RWPE2 (cell line): ENCODE data around the gene UHRF2.

Source experiments
- ATAC-seq: fragments of 200-7000 bp; cut with Tn5 transposase; 3 replicates; pipeline ENCODE4 v1.9.1; 2021; ENCODE audit warnings: low read depth
- DNase-seq: peaks from one replicate; pipeline ENCODE4 v3.0.0-alpha.2; 2020; ENCODE audit warnings: low spot score
- H3K27ac ChIP-seq: fragments of 450-650 bp; 2 replicates; pipeline ENCODE4 v1.5.1; 2017; ENCODE audit warnings: mild to moderate bottlenecking; ENCODE audit not compliant: poor library complexity, severe bottlenecking
- H3K27me3 ChIP-seq: fragments of 250-450 bp; sonication (Bioruptor Pico); 2 replicates; pipeline ENCODE4 v1.5.1; 2021; ENCODE audit warnings: mild to moderate bottlenecking, moderate library complexity; ENCODE audit not compliant: insufficient read depth, poor library complexity, severe bottlenecking
- H3K36me3 ChIP-seq: fragments of 250-450 bp; sonication (Bioruptor Pico); 2 replicates; pipeline ENCODE4 v1.5.1; 2020; ENCODE audit warnings: low read depth, mild to moderate bottlenecking, moderate library complexity
- H3K4me1 ChIP-seq: fragments of 250-450 bp; sonication (Bioruptor Pico); 2 replicates; pipeline ENCODE4 v1.5.1; 2021; ENCODE audit warnings: mild to moderate bottlenecking, moderate library complexity; ENCODE audit not compliant: insufficient read depth, poor library complexity, severe bottlenecking
- H3K4me3 ChIP-seq: fragments of 250-450 bp; sonication (Bioruptor Pico); 2 replicates; pipeline ENCODE4 v1.5.1; 2021; ENCODE audit warnings: mild to moderate bottlenecking, moderate library complexity; ENCODE audit not compliant: severe bottlenecking
- H3K9me3 ChIP-seq: fragments of 250-450 bp; sonication (Bioruptor Pico); 2 replicates; pipeline ENCODE4 v1.5.1; 2021; ENCODE audit warnings: mild to moderate bottlenecking, moderate library complexity; ENCODE audit not compliant: severe bottlenecking
- CTCF ChIP-seq: fragments of 450-650 bp; IDR thresholded peaks from one replicate; pipeline ENCODE4 v1.5.1; 2017; ENCODE audit warnings: mild to moderate bottlenecking, moderate library complexity; ENCODE audit not compliant: poor library complexity, severe bottlenecking

The UHRF2 gene

DNA sequence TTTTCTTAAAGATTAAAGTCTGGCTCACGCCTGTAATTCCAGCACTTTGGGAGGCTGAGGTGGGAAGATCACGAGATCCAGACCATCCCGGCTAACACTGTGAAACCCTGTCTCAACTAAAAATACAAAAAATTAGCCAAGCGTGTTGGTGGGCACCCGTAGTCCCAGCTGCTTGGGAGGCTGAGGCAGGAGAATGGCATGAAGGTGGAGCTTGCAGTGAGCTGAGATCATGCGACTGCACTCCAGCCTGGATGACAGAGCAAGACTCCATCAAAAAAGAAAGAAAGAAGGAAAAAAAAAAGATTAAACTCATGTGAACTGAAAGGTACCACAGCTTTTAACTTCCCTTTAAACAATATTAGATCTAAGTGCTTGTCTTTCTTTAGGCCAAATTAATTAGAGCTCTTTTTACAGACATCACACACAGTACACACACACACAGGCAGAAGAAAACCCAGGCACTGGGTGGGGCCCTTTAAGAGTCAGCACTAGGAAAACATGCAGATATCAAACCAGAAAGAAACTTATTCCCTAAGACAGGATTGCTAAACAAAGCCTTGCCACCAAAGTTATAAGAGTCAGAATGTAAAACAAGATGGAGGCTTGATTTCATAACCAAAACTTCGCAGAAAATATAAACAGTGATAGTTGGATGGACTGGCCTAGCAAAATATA is 29.3 kb upstream of the UHRF2 start:
- Histone ChIP-seq H3K4me1 (no peaks in the 10 kb centered on the region), H3K27ac (no peak overlapping the region), H3K27me3 (no peaks in the 10 kb centered on the region), H3K36me3 (no peaks in the 10 kb centered on the region), H3K4me3 (no peak overlapping the region), H3K9me3 (no peaks in the 10 kb centered on the region)
- ATAC-seq (no peak), DNase-seq (no peak)
- no peak for TF ChIP-seq CTCF

DNA sequence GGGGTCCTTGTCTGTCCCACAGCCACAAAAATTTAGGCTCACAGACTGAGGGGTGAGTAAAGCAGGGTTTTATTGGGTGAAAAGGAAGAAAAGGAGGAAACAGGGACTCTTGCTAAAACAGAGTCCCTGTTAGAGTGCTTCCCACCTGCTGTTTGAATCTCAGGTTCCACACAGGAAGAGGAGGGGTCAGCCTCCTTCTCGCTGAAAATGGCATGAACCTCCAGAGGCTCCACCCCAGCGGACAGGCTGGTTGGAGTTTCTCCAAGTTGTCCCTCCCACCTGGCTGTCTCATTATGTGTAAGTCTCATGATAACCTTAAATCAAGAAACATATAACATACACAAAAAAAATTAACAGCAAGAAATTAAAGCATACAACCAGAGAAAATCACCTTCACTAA is 28.3 kb upstream of the UHRF2 start:
- no peaks in the 10 kb centered on the region for H3K4me1 ChIP-seq
- no peak for DNase-seq
- H3K27ac ChIP-seq: no peak overlapping the region
- H3K36me3 ChIP-seq: no peaks in the 10 kb centered on the region
- no peak for TF ChIP-seq CTCF
- no peak for ATAC-seq
- no peaks in the 10 kb centered on the region for H3K27me3 ChIP-seq
- no peaks in the 10 kb centered on the region for H3K9me3 ChIP-seq
- H3K4me3 ChIP-seq: no peak overlapping the region

GRCh38 chr9:6399071-6399470 is 13.9 kb upstream of the UHRF2 start:
- no peak for TF ChIP-seq CTCF
- Histone ChIP-seq H3K9me3 (no peaks in the 10 kb centered on the region), H3K4me1 (no peaks in the 10 kb centered on the region), H3K4me3 (no peak overlapping the region), H3K36me3 (no peaks in the 10 kb centered on the region), H3K27ac (no peak overlapping the region), H3K27me3 (no peaks in the 10 kb centered on the region)
- no peak for ATAC-seq
- DNase-seq: no peak

GRCh38 chr9:6405371-6405770 is 7.6 kb upstream of the UHRF2 start:
- Histone ChIP-seq H3K4me3 (no peak overlapping the region), H3K27ac (no peak overlapping the region), H3K36me3 (no peaks in the 10 kb centered on the region), H3K27me3 (no peaks in the 10 kb centered on the region), H3K9me3 (no peaks in the 10 kb centered on the region), H3K4me1 (no peaks in the 10 kb centered on the region)
- DNase-seq: no peak
- no peak for TF ChIP-seq CTCF
- no peak for ATAC-seq

DNA sequence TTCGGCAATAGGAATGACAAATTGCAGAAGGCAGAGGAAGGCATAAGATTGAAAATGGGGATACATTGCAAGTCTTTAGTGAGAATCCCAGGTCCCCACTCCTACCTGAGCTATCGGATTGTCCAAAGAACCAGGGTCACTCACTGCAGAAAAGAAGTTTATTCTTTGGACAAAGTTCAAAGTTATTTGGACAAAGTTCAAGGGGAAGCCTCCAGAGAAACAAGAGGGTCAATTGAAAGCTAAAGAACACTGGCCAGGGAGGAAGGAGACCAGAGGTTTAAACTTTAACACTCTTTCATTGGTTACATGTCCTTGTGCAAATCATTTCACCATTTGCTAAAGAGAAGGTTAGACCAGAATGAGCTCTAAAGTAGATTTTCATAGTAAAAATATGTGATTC is 5.2 kb upstream of the UHRF2 start:
- TF ChIP-seq CTCF: no peak
- H3K36me3 ChIP-seq: no peaks in the 10 kb centered on the region
- no peak overlapping the region for H3K27ac ChIP-seq
- H3K4me3 ChIP-seq: no peak overlapping the region
- no peaks in the 10 kb centered on the region for H3K4me1 ChIP-seq
- ATAC-seq (no peak), DNase-seq (no peak)
- no peaks in the 10 kb centered on the region for H3K9me3 ChIP-seq
- H3K27me3 ChIP-seq: no peaks in the 10 kb centered on the region
